Activated CD8-positive, alpha-beta T cell treated with anti-CD3 and anti-CD28 coated beads for 36 hours (primary cell): Measurements from ENCODE around the gene ZNF407. TPM values are rescaled to one million over a fixed set of nuclear protein-coding genes. Genes with fewer than 3 reads are reported as not detected.

ENCODE experiments used
- ATAC-seq: fragments of 200-7000 bp; cut with Tn5 transposase; one replicate; pipeline ENCODE4 v1.10.0; 2021; ENCODE audit warnings: mild to moderate bottlenecking, moderate library complexity
- CTCF ChIA-PET: fragments of 350-600 bp; sonication (Branson Sonifier 250); formaldehyde crosslinking; loops from one replicate; lab custom pipeline; 2021; ENCODE audit warnings: antibody characterized with exemption; lab: Charles Lee
- POLR2A ChIA-PET: fragments of 350-600 bp; sonication (Branson Sonifier 250); formaldehyde crosslinking; loops from one replicate; lab custom pipeline; 2021; ENCODE audit warnings: antibody characterized with exemption; lab: Charles Lee
- DNase-seq: peaks from one replicate; pipeline ENCODE4 v3.0.0-alpha.2; 2020
- H3K27ac Mint-ChIP-seq: one replicate; pipeline ENCODE4 v1.8.0; 2021; ENCODE audit warnings: mild to moderate bottlenecking, mixed read lengths
- H3K27me3 Mint-ChIP-seq: one replicate; pipeline ENCODE4 v1.8.0; 2021; ENCODE audit warnings: mixed read lengths
- H3K36me3 Mint-ChIP-seq: one replicate; pipeline ENCODE4 v1.8.0; 2021; ENCODE audit warnings: low read depth, mixed read lengths
- H3K4me1 Mint-ChIP-seq: one replicate; pipeline ENCODE4 v1.8.0; 2021; ENCODE audit warnings: low read depth, mixed read lengths
- H3K4me3 Mint-ChIP-seq: one replicate; pipeline ENCODE4 v1.8.0; 2021; ENCODE audit warnings: mild to moderate bottlenecking, moderate library complexity, mixed read lengths
- H3K9me3 Mint-ChIP-seq: one replicate; pipeline ENCODE4 v1.8.0; 2021; ENCODE audit warnings: mixed read lengths
- intact Hi-C: fragments of 100-400 bp; cut with micrococcal nuclease; formaldehyde crosslinking; loops from one replicate; pipeline ENCODE4 v1.10.0; 2022
- total RNA-seq, 2 experiments: library from RNA; stranded (reverse); gene quantifications; one replicate each; pipeline ENCODE4 v1.2.3, GENCODE V29; 2021
- TF ChIP-seq, protein P1 (sequence below): fragments of 200-600 bp; IDR thresholded peaks from one replicate; pipeline ENCODE4 v1.8.0; 2022; ENCODE audit warnings: antibody characterized with exemption, mild to moderate bottlenecking

Gene ZNF407
- total RNA-seq, 2 experiments from 2014 or later, result 9.9 to 10.8 TPM

GRCh38 chr18:74793746-74794145 is 196.1 kb downstream of the ZNF407 start:
- intact Hi-C loops, result no loop called here
- H3K27ac Mint-ChIP-seq, result no peak overlapping the region
- H3K4me1 Mint-ChIP-seq, result peaks cover 14% of the 10 kb centered on the region
- H3K27me3 Mint-ChIP-seq, result no peaks in the 10 kb centered on the region
- no peak overlapping the region for H3K4me3 Mint-ChIP-seq
- ChIA-PET POLR2A (no interaction called here), CTCF (no interaction called here)
- H3K36me3 Mint-ChIP-seq, result peaks cover 7% of the 10 kb centered on the region
- TF ChIP-seq, protein P1, sequence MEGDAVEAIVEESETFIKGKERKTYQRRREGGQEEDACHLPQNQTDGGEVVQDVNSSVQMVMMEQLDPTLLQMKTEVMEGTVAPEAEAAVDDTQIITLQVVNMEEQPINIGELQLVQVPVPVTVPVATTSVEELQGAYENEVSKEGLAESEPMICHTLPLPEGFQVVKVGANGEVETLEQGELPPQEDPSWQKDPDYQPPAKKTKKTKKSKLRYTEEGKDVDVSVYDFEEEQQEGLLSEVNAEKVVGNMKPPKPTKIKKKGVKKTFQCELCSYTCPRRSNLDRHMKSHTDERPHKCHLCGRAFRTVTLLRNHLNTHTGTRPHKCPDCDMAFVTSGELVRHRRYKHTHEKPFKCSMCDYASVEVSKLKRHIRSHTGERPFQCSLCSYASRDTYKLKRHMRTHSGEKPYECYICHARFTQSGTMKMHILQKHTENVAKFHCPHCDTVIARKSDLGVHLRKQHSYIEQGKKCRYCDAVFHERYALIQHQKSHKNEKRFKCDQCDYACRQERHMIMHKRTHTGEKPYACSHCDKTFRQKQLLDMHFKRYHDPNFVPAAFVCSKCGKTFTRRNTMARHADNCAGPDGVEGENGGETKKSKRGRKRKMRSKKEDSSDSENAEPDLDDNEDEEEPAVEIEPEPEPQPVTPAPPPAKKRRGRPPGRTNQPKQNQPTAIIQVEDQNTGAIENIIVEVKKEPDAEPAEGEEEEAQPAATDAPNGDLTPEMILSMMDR, result no peak
- DNase-seq (no peak), ATAC-seq (no peak)
- no peaks in the 10 kb centered on the region for H3K9me3 Mint-ChIP-seq

GRCh38 chr18:74795751-74796150 is 198.1 kb downstream of the ZNF407 start:
- POLR2A ChIA-PET, result no interaction called here
- H3K36me3 Mint-ChIP-seq, result peaks cover 7% of the 10 kb centered on the region
- TF ChIP-seq, protein P1, result no peak
- no peak overlapping the region for H3K4me3 Mint-ChIP-seq
- CTCF ChIA-PET, result no interaction called here
- DNase-seq, result no peak
- no peak overlapping the region for H3K27ac Mint-ChIP-seq
- H3K9me3 Mint-ChIP-seq, result no peaks in the 10 kb centered on the region
- no peaks in the 10 kb centered on the region for H3K27me3 Mint-ChIP-seq
- H3K4me1 Mint-ChIP-seq, result peaks cover 14% of the 10 kb centered on the region
- intact Hi-C loops, result no loop called here
- no peak for ATAC-seq

- ChIA-PET POLR2A (no interaction called here), CTCF (no interaction called here)
- no peaks in the 10 kb centered on the region for H3K9me3 Mint-ChIP-seq
- H3K27ac Mint-ChIP-seq, result no peak overlapping the region
- H3K27me3 Mint-ChIP-seq, result no peaks in the 10 kb centered on the region
- intact Hi-C loops, result no loop called here
- peaks cover 7% of the 10 kb centered on the region for H3K36me3 Mint-ChIP-seq
- H3K4me3 Mint-ChIP-seq, result no peak overlapping the region
- H3K4me1 Mint-ChIP-seq, result peaks cover 14% of the 10 kb centered on the region
- ATAC-seq (no peak), DNase-seq (no peak)
- TF ChIP-seq, protein P1, result no peak
These were observed 198.5 kb downstream of the ZNF407 start for GRCh38 chr18:74796211-74796610.

DNA sequence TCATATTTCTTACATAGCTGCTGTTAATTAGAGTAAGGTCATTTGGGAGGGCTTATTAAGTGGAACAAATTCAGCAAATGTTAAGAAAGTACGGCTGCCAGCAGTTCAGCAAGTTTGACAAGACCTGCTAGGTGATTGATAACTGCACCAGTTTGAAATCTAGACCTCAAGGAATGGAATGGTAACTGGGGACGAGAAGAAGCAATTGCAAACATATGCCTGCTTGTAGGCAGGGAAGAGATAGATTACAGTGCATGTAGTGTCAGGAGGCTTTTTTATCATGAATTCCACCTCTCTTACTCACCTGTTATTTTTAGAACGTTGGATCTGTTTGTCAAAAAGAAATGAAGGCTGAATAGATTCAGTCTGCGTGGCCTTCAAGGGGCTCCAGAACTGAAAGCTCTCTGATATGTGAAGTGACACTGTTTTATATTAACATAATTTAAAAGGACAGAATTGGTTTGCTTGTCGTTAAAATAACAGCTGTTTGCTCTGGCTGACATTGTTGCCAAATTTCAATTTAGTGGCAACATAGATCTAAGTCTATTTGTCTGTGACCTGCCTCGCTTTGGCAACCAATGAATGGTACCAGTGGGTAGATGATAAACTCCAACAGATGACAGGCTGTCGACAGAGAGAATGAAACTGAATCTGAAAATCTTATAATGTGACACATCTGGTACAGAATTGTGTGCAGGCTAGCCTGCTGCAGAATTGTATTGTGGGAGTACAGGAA is 199.3 kb downstream of the ZNF407 start:
- CTCF ChIA-PET, result no interaction called here
- Mint-ChIP-seq H3K36me3 (peaks cover 2% of the 10 kb centered on the region), H3K27me3 (no peaks in the 10 kb centered on the region), H3K9me3 (no peaks in the 10 kb centered on the region), H3K27ac (no peak overlapping the region), H3K4me1 (peaks cover 14% of the 10 kb centered on the region), H3K4me3 (no peak overlapping the region)
- DNase-seq (peak; percentile 19), ATAC-seq (peak; percentile 87)
- TF ChIP-seq, protein P1, result no peak
- intact Hi-C loops, result no loop called here
- POLR2A ChIA-PET, result no interaction called here

DNA sequence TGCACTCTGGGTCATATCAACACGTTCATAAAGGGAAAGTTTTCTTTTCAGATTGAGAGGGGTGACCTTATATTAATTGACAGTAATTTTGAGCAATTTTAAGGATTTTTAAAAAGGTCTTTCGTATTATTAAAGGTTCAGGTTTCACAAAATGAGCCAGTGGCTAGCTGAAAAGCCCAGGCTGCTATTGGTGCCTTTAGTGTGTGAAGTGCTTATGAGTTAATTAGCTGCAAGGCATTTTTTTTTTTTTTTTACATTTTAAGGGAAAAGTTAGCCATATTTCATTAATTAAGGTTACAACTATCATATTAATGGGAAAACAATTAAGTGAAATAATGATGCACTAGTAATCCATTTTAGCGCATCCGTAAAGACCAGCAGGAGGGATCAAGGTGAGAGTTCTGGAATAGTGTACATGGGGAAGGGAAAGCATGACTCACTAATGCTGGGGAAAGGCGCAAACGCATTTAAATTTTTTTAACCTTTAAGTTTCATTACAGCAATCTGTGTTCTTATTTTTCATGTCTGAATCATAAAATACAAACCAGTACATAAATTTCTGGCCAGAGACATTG is 200.0 kb downstream of the ZNF407 start:
- H3K4me3 Mint-ChIP-seq, result no peak overlapping the region
- CTCF ChIA-PET, result no interaction called here
- POLR2A ChIA-PET, result no interaction called here
- no peaks in the 10 kb centered on the region for H3K27me3 Mint-ChIP-seq
- no peaks in the 10 kb centered on the region for H3K9me3 Mint-ChIP-seq
- peaks cover 2% of the 10 kb centered on the region for H3K36me3 Mint-ChIP-seq
- H3K4me1 Mint-ChIP-seq, result peaks cover 14% of the 10 kb centered on the region
- TF ChIP-seq, protein P1, result no peak
- ATAC-seq (no peak), DNase-seq (no peak)
- H3K27ac Mint-ChIP-seq, result no peak overlapping the region
- intact Hi-C loops, result no loop called here
